Vagina (tissue), 2 donors: Measurements from ENCODE around the gene ISOC2.

ENCODE experiments used
- CTCF ChIP-seq, 3 experiments: fragments of 450-650 bp in 2 of 3; fragments of 200-600 bp in 1 of 3; sonication (generic) in 1 of 3; IDR thresholded peaks; one replicate each; pipeline ENCODE4 v1.5.1; 2017 to 2019; ENCODE audit warnings: antibody characterized with exemption in 3 of 3, mild to moderate bottlenecking in 2 of 3, moderate library complexity in 2 of 3
- POLR2AphosphoS5 ChIP-seq, 2 donors: sonication (generic); formaldehyde crosslinking; IDR thresholded peaks; one replicate each; pipeline ENCODE4 v1.9.0; 2017; ENCODE audit warnings: antibody characterized with exemption in 2 of 2, mild to moderate bottlenecking in 2 of 2, low read depth in 1 of 2; ENCODE audit not compliant: insufficient read depth in 1 of 2

- TF ChIP-seq POLR2AphosphoS5 (IDR thresholded peaks at IDR 0.05; ENCODE audit: insufficient read depth in 1 of 2, low read depth in 1 of 2), result peak; percentile 69 to 92
- TF ChIP-seq CTCF (IDR thresholded peaks at IDR 0.05), result no peak
Measured at GRCh38 chr19:55476100-55476775, 14.8 kb upstream of the ISOC2 start, which contains the start of gene ZNF628.
